AG04450 (cell line): ENCODE measurements around the gene PPARA. TPM values are rescaled to one million over a fixed set of nuclear protein-coding genes. Genes with fewer than 3 reads are reported as not detected.

Experiments
- CTCF ChIA-PET: fragments of 300-600, 350-600 bp; formaldehyde crosslinking; extraction: SDS; loops from one replicate; lab custom pipeline; 2022; ENCODE audit warnings: antibody characterized with exemption, inconsistent platforms; lab: Charles Lee
- POLR2A ChIA-PET: fragments of 350-600 bp; formaldehyde crosslinking; extraction: SDS; loops from one replicate; lab custom pipeline; 2021; ENCODE audit warnings: antibody characterized with exemption, inconsistent platforms; lab: Yijun Ruan, JAX
- DNase-seq: peaks from one replicate; pipeline ENCODE4 v3.0.0-alpha.2; 2011; ENCODE audit warnings: low read depth, low spot score
- H3K27ac ChIP-seq: one replicate; pipeline ENCODE4 v1.5.1; 2012; ENCODE audit warnings: low read depth, low read length, control low read depth
- H3K27me3 ChIP-seq: one replicate; pipeline ENCODE4 v1.6.0; 2012; ENCODE audit warnings: low read length; ENCODE audit not compliant: control insufficient read depth, insufficient read depth
- H3K4me3 ChIP-seq: 2 replicates; pipeline ENCODE4 v1.5.1; 2011; ENCODE audit warnings: mild to moderate bottlenecking, low read depth, low read length, control low read depth
- H3K9me3 ChIP-seq: 2 replicates; pipeline ENCODE4 v1.5.1; 2012; ENCODE audit warnings: low read length; ENCODE audit not compliant: control insufficient read depth, insufficient read depth
- polyA plus RNA-seq: library from polyadenylated mRNA; depleted of rRNA; stranded (reverse); fragments of >200 nt; gene quantifications from 2 replicates; pipeline ENCODE4 v1.2.3, GENCODE V29; 2011
- TF ChIP-seq, protein P1 (sequence below): IDR thresholded peaks from 2 replicates; pipeline ENCODE4 v1.5.1; 2011; ENCODE audit warnings: low read depth, low read length, control low read depth, inconsistent platforms

PPARA gene
- polyA plus RNA-seq, 1 experiment: 10.4 TPM

DNA sequence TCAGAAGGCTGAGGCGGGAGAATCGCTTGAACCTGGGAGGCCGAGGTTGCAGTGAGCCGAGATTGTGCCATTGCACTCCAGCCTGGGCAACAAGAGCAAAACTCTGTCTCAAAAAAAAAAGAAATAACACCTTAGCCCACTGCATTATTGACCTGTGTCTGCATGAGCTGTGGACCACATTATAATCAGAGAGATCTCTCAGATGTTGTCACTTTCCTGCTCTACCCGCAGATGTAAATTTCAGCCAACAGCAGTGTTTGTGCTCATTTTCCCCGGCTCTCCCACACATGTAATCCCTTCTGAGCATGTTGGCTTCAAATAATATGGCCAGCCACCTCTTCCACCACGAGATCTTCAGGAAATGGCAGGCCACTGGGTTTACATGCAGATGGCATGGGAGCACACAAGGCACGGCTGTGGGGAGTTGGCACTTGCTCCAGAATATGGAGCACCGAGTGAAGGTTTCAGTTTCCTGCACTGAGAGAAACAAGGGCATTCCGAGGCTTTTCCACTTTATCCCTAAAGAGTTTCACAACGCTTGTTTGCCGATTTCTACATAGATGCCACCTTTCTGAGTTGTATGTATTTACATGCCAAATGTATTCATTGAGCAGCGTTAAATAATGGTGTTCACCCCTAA is 80.1 kb downstream of the PPARA start:
- POLR2A ChIA-PET: no interaction called here
- no peak overlapping the region for H3K4me3 ChIP-seq
- no peaks in the 10 kb centered on the region for H3K27me3 ChIP-seq
- TF ChIP-seq, protein P1, sequence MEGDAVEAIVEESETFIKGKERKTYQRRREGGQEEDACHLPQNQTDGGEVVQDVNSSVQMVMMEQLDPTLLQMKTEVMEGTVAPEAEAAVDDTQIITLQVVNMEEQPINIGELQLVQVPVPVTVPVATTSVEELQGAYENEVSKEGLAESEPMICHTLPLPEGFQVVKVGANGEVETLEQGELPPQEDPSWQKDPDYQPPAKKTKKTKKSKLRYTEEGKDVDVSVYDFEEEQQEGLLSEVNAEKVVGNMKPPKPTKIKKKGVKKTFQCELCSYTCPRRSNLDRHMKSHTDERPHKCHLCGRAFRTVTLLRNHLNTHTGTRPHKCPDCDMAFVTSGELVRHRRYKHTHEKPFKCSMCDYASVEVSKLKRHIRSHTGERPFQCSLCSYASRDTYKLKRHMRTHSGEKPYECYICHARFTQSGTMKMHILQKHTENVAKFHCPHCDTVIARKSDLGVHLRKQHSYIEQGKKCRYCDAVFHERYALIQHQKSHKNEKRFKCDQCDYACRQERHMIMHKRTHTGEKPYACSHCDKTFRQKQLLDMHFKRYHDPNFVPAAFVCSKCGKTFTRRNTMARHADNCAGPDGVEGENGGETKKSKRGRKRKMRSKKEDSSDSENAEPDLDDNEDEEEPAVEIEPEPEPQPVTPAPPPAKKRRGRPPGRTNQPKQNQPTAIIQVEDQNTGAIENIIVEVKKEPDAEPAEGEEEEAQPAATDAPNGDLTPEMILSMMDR: no peak
- no peaks in the 10 kb centered on the region for H3K9me3 ChIP-seq
- no peak for DNase-seq
- CTCF ChIA-PET: no interaction called here
- H3K27ac ChIP-seq: no peak overlapping the region

- TF ChIP-seq, protein P1: no peak
- no peaks in the 10 kb centered on the region for H3K27me3 ChIP-seq
- H3K9me3 ChIP-seq: no peaks in the 10 kb centered on the region
- DNase-seq: no peak
- H3K4me3 ChIP-seq: no peak overlapping the region
- POLR2A ChIA-PET: no interaction called here
- H3K27ac ChIP-seq: no peak overlapping the region
- CTCF ChIA-PET: interaction anchor here (0.6 kb wide), 1 partner anchor 330 kb away, joined by 3 read pairs; no protein-coding TSS in a partner anchor
Measured at GRCh38 chr22:46233231-46233630, 82.9 kb downstream of the PPARA start.

GRCh38 chr22:46234969-46235368 is 84.6 kb downstream of the PPARA start:
- CTCF ChIA-PET: no interaction called here
- Histone ChIP-seq H3K27me3 (no peaks in the 10 kb centered on the region), H3K4me3 (no peak overlapping the region), H3K9me3 (no peaks in the 10 kb centered on the region), H3K27ac (no peak overlapping the region)
- POLR2A ChIA-PET: no interaction called here
- TF ChIP-seq, protein P1: no peak
- DNase-seq: no peak

- Histone ChIP-seq H3K27ac (peak overlapping the region; percentile 31), H3K4me3 (no peak overlapping the region), H3K9me3 (no peaks in the 10 kb centered on the region; the same call in 1 of the 2 replicates), H3K27me3 (no peaks in the 10 kb centered on the region)
- TF ChIP-seq, protein P1: no peak
- ChIA-PET CTCF (interaction anchor here (0.7 kb wide), 1 partner anchor 241 kb away, joined by 4 read pairs; no protein-coding TSS in a partner anchor), POLR2A (no interaction called here)
- DNase-seq: no peak
Measured at GRCh38 chr22:46237453-46238124, 87.3 kb downstream of the PPARA start.

DNA sequence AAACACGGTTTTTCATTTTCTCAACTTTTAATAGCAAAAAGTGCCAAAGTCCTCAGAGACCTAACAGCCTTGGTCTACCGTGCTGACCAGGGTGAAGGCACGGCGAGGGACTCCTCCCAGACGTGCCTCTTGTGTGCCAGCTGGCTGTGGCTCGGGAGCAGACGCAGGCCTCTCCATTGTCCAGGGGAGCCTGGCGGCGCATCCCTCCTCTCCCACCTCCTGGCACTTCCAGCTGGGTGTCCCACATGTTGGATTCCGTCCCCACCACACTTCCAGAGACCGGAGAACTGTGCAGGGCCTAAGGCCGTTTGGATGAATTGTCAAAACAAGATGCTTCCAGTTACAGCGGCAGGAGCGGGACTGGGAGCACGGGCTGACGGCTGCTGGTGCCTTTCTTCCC is 88.2 kb downstream of the PPARA start:
- no peaks in the 10 kb centered on the region; the same call in 1 of the 2 replicates for H3K9me3 ChIP-seq
- TF ChIP-seq, protein P1: no peak
- H3K27ac ChIP-seq: no peak overlapping the region
- POLR2A ChIA-PET: no interaction called here
- no peaks in the 10 kb centered on the region for H3K27me3 ChIP-seq
- CTCF ChIA-PET: no interaction called here
- no peak overlapping the region for H3K4me3 ChIP-seq
- DNase-seq: no peak
